CD8-positive, alpha-beta memory T cell (primary cell): Measurements from ENCODE around the gene FARS2. TPM values are rescaled to one million over a fixed set of nuclear protein-coding genes. Genes with fewer than 3 reads are reported as not detected.
A peak's percentile ranks its signal among the peaks of the same experiment; 100 is the strongest.
"Not testable (repeated sequence)": the region's sequence is repeated elsewhere in the genome, so short reads cannot be mapped to it uniquely, and the experiment has no call there.

Source experiments
- CTCF ChIA-PET: fragments of 350-600 bp; sonication (Branson Sonifier 250); formaldehyde crosslinking; loops from one replicate; lab custom pipeline; 2021; ENCODE audit warnings: antibody characterized with exemption; lab: Charles Lee
- POLR2A ChIA-PET: fragments of 350-600 bp; sonication (Branson Sonifier 250); formaldehyde crosslinking; loops from one replicate; lab custom pipeline; 2021; ENCODE audit warnings: antibody characterized with exemption; lab: Charles Lee
- DNase-seq, 5 donors: peaks; one replicate each; pipeline versions ENCODE4 v3.0.0 to v3.0.0-alpha.2; 2020 to 2022; ENCODE audit warnings: mixed read lengths in 1 of 5
- H3K27ac ChIP-seq: one replicate; pipeline ENCODE4 v1.7.0; 2013; ENCODE audit warnings: low read depth, mild to moderate bottlenecking, low read length, moderate library complexity
- H3K27me3 ChIP-seq: 2 replicates; pipeline ENCODE4 v1.7.0; 2013; ENCODE audit warnings: low read length, mild to moderate bottlenecking; ENCODE audit not compliant: insufficient read depth, poor library complexity, severe bottlenecking
- H3K36me3 ChIP-seq: 2 replicates; pipeline ENCODE4 v1.7.0; 2013; ENCODE audit warnings: mild to moderate bottlenecking, low read length, moderate library complexity; ENCODE audit not compliant: insufficient read depth
- H3K4me1 ChIP-seq: 2 replicates; pipeline ENCODE4 v1.7.0; 2013; ENCODE audit warnings: mild to moderate bottlenecking, low read length, moderate library complexity; ENCODE audit not compliant: insufficient read depth
- H3K4me3 ChIP-seq: 2 replicates; pipeline ENCODE4 v1.7.0; 2013; ENCODE audit warnings: mild to moderate bottlenecking, low read length
- H3K9me3 ChIP-seq: 2 replicates; pipeline ENCODE4 v1.7.0; 2013; ENCODE audit warnings: mild to moderate bottlenecking, low read length
- H3K27ac Mint-ChIP-seq, 8 donors: one replicate each; pipeline ENCODE4 v1.8.0; 2020 to 2021; ENCODE audit warnings: mixed read lengths in 8 of 8, mild to moderate bottlenecking in 6 of 8, inconsistent platforms in 3 of 8, moderate library complexity in 3 of 8
- H3K27me3 Mint-ChIP-seq, 2 donors: one replicate each; pipeline ENCODE4 v1.8.0; 2020 to 2021; ENCODE audit warnings: mixed read lengths in 2 of 2, mild to moderate bottlenecking in 1 of 2, moderate library complexity in 1 of 2
- H3K36me3 Mint-ChIP-seq, 3 donors: one replicate each; pipeline ENCODE4 v1.8.0; 2020 to 2021; ENCODE audit warnings: mixed read lengths in 3 of 3, inconsistent platforms in 1 of 3, mild to moderate bottlenecking in 1 of 3
- H3K4me1 Mint-ChIP-seq, 3 donors: one replicate each; pipeline ENCODE4 v1.8.0; 2020 to 2021; ENCODE audit warnings: mixed read lengths in 3 of 3, inconsistent platforms in 1 of 3, mild to moderate bottlenecking in 1 of 3
- H3K4me3 Mint-ChIP-seq, 7 donors: one replicate each; pipeline ENCODE4 v1.8.0; 2020 to 2021; ENCODE audit warnings: mixed read lengths in 7 of 7, mild to moderate bottlenecking in 6 of 7, moderate library complexity in 4 of 7, inconsistent platforms in 2 of 7
- H3K9me3 Mint-ChIP-seq, 5 donors: one replicate each; pipeline ENCODE4 v1.8.0; 2020 to 2022; ENCODE audit warnings: mixed read lengths in 5 of 5, mild to moderate bottlenecking in 3 of 5, moderate library complexity in 2 of 5, inconsistent platforms in 1 of 5
- polyA plus RNA-seq: library from polyadenylated mRNA; unstranded; fragments of 300-500 nt; fragmentation: Illumina TruSeq; gene quantifications from one replicate; pipeline ENCODE4 v1.2.3, GENCODE V29; 2021
- total RNA-seq, 2 experiments: library from RNA; stranded (reverse); gene quantifications; one replicate each; pipeline ENCODE4 v1.2.3, GENCODE V29; 2021

Gene FARS2
- total and polyA plus RNA-seq, 3 experiments from 2014 or later, result 24.5 to 26.0 (median 24.9) TPM

DNA sequence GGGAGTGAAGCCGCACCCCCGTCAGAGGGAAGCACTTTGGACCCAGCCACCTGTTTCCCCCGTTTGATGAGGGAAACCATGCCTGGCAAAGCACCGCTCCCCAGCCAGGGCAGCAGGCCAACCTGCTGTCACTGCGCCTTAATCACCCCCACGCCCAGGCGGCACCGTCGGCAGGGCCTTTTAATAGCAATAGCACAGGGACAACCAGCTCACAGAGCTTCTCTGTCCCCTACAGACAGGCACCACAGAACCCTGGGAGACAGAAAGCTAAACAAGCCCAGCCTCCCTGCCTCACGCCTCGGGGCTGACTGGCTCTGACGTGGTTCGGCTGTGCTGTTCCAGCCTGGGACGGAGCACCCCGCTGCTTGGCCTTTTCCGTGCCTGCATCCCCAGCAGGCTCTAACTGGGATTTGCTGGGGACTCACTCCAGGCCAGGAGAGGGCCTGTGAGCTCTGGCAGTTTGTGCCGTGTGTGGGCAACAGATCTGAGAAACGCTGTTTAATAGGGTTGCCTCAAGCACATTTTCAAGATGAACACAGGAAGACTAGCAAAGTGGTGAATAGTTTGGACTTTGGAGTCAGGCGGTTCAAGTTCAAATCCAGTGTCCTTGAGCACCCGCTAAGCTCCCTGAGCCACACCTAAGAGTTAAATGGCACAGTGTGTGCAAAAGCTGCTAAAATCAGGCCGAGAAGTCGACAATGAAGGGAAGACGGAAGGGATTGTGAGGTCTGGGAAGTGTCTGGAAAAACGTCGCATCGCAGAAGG is 521.7 kb downstream of the FARS2 start:
- ChIA-PET POLR2A (no interaction called here), CTCF (no interaction called here)
- Mint-ChIP-seq H3K4me3 (no peak overlapping the region), H3K27ac (peak overlapping the region in 1 of 8 donors; percentile 88), H3K9me3 (no peaks in the 10 kb centered on the region), H3K4me1 (peaks cover 9 to 18% (median 14%) of the 10 kb centered on the region in 3 donors), H3K27me3 (peaks cover 0 to 2% of the 10 kb centered on the region in 2 donors), H3K36me3 (peaks cover 0 to 6% (median 5%) of the 10 kb centered on the region in 3 donors)
- H3K27ac ChIP-seq, result no peak overlapping the region
- no peaks in the 10 kb centered on the region for H3K36me3 ChIP-seq
- no peak overlapping the region for H3K4me3 ChIP-seq
- no peak for DNase-seq
- no peaks in the 10 kb centered on the region for H3K27me3 ChIP-seq
- H3K9me3 ChIP-seq, result no peaks in the 10 kb centered on the region
- peaks cover 13% of the 10 kb centered on the region for H3K4me1 ChIP-seq

DNA sequence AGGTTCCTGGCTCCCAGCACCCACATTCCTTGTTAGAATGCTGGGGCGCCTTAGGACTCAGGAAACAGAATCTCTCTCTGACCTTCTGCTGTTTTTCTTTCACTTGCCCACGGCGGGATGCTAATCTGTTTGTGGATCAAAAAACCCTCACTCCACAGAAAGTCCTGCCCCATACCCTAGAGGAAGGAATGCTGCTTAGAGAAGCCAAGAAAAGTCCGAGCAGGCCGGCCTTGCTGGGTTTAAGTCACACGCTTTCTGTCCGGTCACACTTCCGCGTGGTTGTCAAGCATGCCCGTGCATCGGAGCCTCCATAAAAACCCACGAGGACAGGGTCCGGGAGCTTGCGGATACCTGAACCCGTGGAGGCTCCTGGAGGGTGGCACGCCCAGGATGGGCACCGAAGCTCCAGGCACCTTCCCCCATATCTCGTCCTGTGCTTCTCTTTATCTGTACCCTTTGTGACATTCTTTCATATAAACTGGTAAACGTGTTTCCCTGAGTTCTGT is 522.3 kb downstream of the FARS2 start:
- peaks cover 0 to 3% (median 0%) of the 10 kb centered on the region in 3 donors for H3K36me3 Mint-ChIP-seq
- ChIA-PET POLR2A (no interaction called here), CTCF (no interaction called here)
- H3K4me1 Mint-ChIP-seq, result peaks cover 9 to 18% (median 14%) of the 10 kb centered on the region in 3 donors
- no peak for DNase-seq
- H3K27ac ChIP-seq, result no peak overlapping the region
- H3K4me3 Mint-ChIP-seq, result no peak overlapping the region
- H3K27me3 ChIP-seq, result no peaks in the 10 kb centered on the region
- no peak overlapping the region for H3K4me3 ChIP-seq
- H3K9me3 ChIP-seq, result no peaks in the 10 kb centered on the region
- H3K27me3 Mint-ChIP-seq, result peaks cover 0 to 2% of the 10 kb centered on the region in 2 donors
- peaks cover 13% of the 10 kb centered on the region for H3K4me1 ChIP-seq
- H3K9me3 Mint-ChIP-seq, result no peaks in the 10 kb centered on the region
- no peak overlapping the region for H3K27ac Mint-ChIP-seq
- no peaks in the 10 kb centered on the region for H3K36me3 ChIP-seq

DNA sequence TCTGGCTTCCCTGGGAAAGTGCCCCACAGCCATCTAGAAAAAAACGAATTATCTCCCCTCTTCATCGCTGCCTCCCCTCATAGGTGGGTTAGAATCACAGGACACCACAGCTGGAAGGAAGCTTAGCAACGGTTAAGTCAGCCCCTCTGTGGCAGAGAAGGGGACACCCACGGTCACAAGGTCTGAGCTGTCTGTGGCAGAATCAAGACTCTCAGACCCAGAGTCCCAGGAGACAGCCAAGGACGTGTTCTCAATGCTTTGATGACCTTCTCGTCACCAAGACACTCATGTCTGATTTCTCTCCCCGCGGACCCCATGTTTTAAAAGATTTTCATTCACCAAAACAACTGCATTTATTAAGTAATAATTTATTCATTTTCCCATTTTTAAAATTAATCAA is 523.9 kb downstream of the FARS2 start:
- DNase-seq, result no peak
- POLR2A ChIA-PET, result no interaction called here
- H3K9me3 Mint-ChIP-seq, result no peaks in the 10 kb centered on the region
- no peak overlapping the region for H3K27ac Mint-ChIP-seq
- H3K4me1 ChIP-seq, result peaks cover 13% of the 10 kb centered on the region
- no peak overlapping the region for H3K4me3 ChIP-seq
- CTCF ChIA-PET, result no interaction called here
- H3K27ac ChIP-seq, result no peak overlapping the region
- no peaks in the 10 kb centered on the region for H3K36me3 ChIP-seq
- no peaks in the 10 kb centered on the region for H3K27me3 ChIP-seq
- peaks cover 0 to 3% (median 0%) of the 10 kb centered on the region in 3 donors for H3K36me3 Mint-ChIP-seq
- H3K9me3 ChIP-seq, result no peaks in the 10 kb centered on the region
- H3K4me1 Mint-ChIP-seq, result peaks cover 9 to 18% (median 14%) of the 10 kb centered on the region in 3 donors
- H3K4me3 Mint-ChIP-seq, result no peak overlapping the region
- peaks cover 0 to 2% of the 10 kb centered on the region in 2 donors for H3K27me3 Mint-ChIP-seq

DNA sequence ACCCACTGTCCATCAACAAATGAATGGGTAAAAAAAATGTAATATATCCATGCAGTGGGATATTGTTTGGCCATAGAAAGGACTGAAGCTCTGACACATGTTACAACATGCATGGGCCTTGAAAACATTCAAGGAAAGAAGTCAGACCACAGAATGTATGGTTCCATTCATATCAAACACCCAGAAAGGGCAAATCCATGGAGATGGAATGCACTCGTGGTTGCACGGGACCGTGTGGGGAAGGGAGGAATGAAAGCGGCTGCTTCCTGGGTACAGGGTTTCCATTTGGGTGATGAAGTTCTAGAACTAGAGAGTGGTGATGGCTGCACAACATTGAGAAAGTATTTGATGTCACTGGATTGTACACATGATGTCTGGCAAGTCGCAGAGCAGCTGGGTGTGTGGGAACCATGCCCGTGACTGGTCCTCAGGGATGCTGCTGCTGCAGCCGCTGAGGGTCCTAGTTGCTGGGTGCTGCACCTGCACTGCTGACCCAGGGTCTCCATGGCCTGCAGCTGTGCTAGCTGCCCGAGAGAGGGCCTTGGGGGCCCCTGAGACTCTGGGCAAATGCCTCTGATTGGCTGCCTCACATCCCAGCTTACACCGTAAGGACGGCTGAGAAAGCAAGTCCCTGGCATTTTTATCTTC is 525.1 kb downstream of the FARS2 start:
- Histone ChIP-seq H3K4me1 (peaks cover 13% of the 10 kb centered on the region), H3K36me3 (no peaks in the 10 kb centered on the region), H3K27me3 (no peaks in the 10 kb centered on the region), H3K4me3 (no peak overlapping the region), H3K9me3 (no peaks in the 10 kb centered on the region), H3K27ac (no peak overlapping the region)
- peaks cover 10 to 18% (median 14%) of the 10 kb centered on the region in 3 donors for H3K4me1 Mint-ChIP-seq
- ChIA-PET POLR2A (no interaction called here), CTCF (no interaction called here)
- H3K36me3 Mint-ChIP-seq, result peaks cover 0 to under 1% (median 0%) of the 10 kb centered on the region in 3 donors
- DNase-seq, result no peak
- H3K9me3 Mint-ChIP-seq, result no peaks in the 10 kb centered on the region
- peaks cover under 1 to 2% of the 10 kb centered on the region in 2 donors for H3K27me3 Mint-ChIP-seq
- H3K4me3 Mint-ChIP-seq, result no peak overlapping the region
- H3K27ac Mint-ChIP-seq, result peak overlapping the region in 2 of 8 donors; percentile 67 to 72

DNA sequence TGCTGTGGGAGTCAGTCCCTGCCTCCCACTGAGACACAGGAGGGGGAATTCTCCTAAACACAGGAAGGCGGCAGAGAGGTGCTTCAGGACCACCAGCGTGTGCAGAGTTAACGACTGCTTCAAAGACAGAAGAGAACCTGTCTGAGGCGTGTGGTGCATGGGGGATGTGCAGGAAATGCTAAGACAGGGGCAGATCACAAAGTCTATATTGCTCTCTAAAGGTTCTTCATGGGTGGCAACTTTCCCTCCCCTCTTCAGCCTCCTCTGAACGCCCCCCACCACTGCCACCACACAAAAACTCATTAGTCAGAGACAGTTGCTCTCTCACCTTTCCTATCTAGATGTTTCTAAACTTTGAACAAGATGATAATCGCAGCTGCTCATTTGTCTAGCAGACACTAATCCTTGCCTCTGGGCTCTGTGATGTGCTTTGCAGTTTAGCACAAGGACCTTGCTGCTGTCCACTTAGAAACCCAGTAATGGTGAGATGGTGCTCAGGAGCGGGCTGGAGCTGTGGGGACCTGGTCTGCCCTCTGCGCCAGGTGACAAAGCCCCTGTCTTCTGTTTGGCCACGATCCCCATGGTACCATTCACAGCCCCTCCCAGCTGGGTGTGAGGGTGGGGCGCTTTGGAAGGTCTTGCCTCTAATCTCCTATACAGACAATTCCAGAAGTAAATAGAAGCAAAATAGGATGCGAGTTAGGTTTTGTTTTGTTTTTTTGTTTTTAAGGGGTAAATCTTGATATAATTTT is 525.8 kb downstream of the FARS2 start:
- H3K9me3 ChIP-seq, result no peaks in the 10 kb centered on the region
- peaks cover 1 to 5% of the 10 kb centered on the region in 2 donors for H3K27me3 Mint-ChIP-seq
- H3K27me3 ChIP-seq, result no peaks in the 10 kb centered on the region
- H3K27ac Mint-ChIP-seq, result peak overlapping the region in 1 of 8 donors; percentile 67
- peak in 1 of 5 donors; percentile 29 for DNase-seq
- no peak overlapping the region for H3K4me3 Mint-ChIP-seq
- H3K4me1 ChIP-seq, result peaks cover 13% of the 10 kb centered on the region
- H3K4me1 Mint-ChIP-seq, result peaks cover 12 to 18% (median 18%) of the 10 kb centered on the region in 3 donors
- H3K36me3 Mint-ChIP-seq, result peaks cover 0 to 1% (median under 1%) of the 10 kb centered on the region in 3 donors
- no peaks in the 10 kb centered on the region for H3K36me3 ChIP-seq
- ChIA-PET CTCF (no interaction called here), POLR2A (no interaction called here)
- H3K9me3 Mint-ChIP-seq, result peaks cover 0 to 1% (median 0%) of the 10 kb centered on the region in 5 donors
- H3K27ac ChIP-seq, result no peak overlapping the region
- H3K4me3 ChIP-seq, result no peak overlapping the region

DNA sequence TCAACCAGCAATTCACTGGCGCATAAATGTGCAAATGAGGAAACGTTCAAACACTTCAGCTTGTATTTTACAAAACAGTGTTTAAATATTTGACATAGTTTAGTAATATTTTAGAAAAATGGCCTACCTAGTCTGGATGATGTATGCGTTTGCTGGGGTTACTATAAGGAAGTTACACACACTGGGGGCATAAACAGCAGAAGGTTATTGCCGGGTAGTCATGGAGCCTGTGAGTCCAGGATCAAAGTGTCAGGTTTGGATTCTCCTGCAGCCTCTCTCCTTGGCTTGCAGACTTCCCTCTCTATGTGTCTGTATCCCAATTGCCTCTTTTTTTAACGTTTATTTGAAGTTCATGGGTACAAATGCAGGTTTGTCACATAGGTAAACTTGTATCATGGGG is 528.1 kb downstream of the FARS2 start:
- H3K4me3 ChIP-seq, H3K9me3 ChIP-seq, DNase-seq, H3K4me3 Mint-ChIP-seq, H3K9me3 Mint-ChIP-seq, POLR2A ChIA-PET, H3K36me3 ChIP-seq, H3K27me3 ChIP-seq, H3K27ac ChIP-seq, H3K27ac Mint-ChIP-seq, CTCF ChIA-PET, H3K27me3 Mint-ChIP-seq: not testable (repeated sequence)
- H3K36me3 Mint-ChIP-seq, result peaks cover 0 to 17% (median 3%) of the 10 kb centered on the region in 3 donors
- peaks cover 13% of the 10 kb centered on the region for H3K4me1 ChIP-seq
- H3K4me1 Mint-ChIP-seq, result peaks cover 11 to 18% (median 18%) of the 10 kb centered on the region in 3 donors

DNA sequence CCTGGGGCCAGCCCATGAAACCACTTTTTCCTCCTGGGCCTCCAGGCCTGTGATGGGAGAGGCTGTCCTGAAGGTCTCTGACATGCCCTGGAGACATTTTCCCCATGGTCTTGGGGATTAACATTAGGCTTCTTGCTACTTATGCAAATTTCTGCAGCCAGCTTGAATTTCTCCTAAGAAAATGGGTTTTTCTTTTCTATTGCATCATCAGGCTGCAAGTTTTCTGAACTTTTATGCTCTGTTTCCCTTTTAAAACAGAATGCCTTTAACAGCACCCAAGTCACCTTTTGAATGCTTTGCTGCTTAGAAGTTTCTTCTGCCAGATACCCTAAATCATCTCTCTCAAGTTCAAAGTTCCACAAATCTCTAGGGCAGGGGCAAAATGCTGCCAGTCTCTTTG is 535.2 kb downstream of the FARS2 start:
- CTCF ChIA-PET, H3K4me3 Mint-ChIP-seq, H3K27me3 Mint-ChIP-seq, H3K27me3 ChIP-seq, H3K36me3 ChIP-seq, H3K4me1 Mint-ChIP-seq, H3K9me3 ChIP-seq, H3K27ac ChIP-seq, H3K4me1 ChIP-seq, H3K4me3 ChIP-seq, H3K27ac Mint-ChIP-seq, DNase-seq, POLR2A ChIA-PET: not testable (repeated sequence)
- Mint-ChIP-seq H3K36me3 (peaks cover 0 to 38% (median 5%) of the 10 kb centered on the region in 3 donors), H3K9me3 (peaks cover 0 to 11% (median 0%) of the 10 kb centered on the region in 5 donors)
